ENCODE data around the gene TRIP13. TPM values are rescaled to one million over a fixed set of nuclear protein-coding genes. Genes with fewer than 3 reads are reported as not detected.

Gene TRIP13
- total and polyA plus RNA-seq, 2 donors: 1.6 to 8.7 TPM

DNA sequence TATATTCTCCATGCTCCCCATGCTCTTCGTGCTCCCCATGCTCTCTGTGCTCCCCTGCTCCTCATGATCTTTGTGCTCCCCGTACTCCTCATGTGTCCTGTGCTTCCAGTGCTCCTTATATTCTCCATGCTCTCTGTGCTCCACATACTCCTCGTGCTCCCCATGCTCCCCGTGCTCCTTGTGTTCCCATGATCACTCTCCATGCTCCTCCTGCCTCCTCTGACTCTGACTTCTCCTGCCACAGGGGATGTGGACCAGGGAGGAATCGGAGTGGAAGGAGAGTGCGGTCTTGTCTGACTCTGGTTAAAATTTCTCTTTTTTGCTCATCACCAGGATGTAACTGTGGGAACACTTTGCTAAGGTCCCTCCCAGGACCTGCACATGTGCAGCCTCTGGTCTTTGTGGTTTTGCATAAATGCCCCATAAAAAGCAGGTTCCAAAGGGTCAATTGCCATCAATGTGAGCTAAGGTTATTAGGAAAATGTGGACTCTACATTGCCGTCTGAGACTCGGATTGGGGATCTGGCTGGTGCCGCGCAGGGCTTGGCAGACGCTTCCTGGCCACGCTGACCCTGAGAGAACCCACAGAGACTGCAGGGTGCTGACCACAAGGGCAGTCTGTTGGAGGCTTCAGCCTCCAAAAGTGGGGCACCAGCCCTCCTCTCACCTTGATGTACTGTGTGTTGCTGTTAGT lies 52.5 kb downstream of the TRIP13 start:
- Histone ChIP-seq H3K4me1 (ENCODE audit: insufficient read depth) (no peaks in the 10 kb centered on the region), H3K4me3 (ENCODE audit: low read depth, low read length) (no peak overlapping the region), H3K36me3 (ENCODE audit: insufficient read depth) (no peaks in the 10 kb centered on the region), H3K27ac (ENCODE audit: low read depth) (no peak overlapping the region)
- 73% methylated on average over 12 of the region's 12 CpGs for WGBS
- DNase-seq (ENCODE audit: extremely low spot score): no peak

DNA sequence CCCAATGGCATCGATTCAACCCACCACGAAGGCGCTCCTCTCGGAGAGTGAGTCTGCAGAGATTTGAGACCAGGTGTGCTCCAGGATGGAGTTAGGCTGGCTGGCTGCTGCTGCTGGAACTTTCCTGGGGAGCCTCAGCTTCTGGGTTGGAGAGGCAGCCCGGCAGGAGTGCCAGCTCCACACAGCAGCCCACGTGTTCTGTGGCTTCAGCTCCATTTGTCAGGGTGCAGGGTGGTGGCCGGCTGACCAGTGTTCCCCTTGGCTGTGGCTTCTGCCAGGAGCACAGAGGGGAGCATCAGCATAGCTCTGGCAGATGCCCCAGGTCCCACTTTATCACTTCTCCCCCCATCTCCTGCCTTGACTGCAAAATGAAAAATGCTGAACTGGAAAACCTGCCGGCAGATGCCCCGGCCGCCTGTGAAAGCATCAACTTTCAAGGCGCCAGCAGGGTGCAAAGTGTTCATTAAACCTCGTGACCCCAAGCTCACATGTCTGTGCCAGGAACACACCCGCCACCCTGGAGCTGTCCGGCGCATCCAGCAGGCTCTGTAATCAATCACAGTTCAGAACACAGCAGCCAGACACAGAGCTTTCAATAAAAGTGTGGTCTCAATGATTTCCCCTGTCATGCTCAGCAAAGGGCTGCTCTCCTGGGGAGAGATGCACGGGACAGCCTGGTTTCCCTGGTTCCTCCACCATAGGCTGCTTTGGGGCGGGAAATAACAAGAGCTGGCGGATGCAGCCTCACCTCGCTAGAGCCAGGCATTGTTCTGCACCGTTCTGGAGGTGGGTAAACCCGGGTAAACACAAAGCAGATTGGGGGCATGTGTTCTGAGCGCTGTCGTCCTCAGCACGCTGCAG lies 53.2 kb downstream of the TRIP13 start:
- H3K4me1 ChIP-seq (ENCODE audit: insufficient read depth): no peaks in the 10 kb centered on the region
- WGBS: 30% methylated on average over 24 of the region's 24 CpGs
- no peak overlapping the region for H3K4me3 ChIP-seq (ENCODE audit: low read depth, low read length)
- H3K36me3 ChIP-seq (ENCODE audit: insufficient read depth): no peaks in the 10 kb centered on the region
- DNase-seq (ENCODE audit: extremely low spot score): no peak
- no peak overlapping the region for H3K27ac ChIP-seq (ENCODE audit: low read depth)

DNA sequence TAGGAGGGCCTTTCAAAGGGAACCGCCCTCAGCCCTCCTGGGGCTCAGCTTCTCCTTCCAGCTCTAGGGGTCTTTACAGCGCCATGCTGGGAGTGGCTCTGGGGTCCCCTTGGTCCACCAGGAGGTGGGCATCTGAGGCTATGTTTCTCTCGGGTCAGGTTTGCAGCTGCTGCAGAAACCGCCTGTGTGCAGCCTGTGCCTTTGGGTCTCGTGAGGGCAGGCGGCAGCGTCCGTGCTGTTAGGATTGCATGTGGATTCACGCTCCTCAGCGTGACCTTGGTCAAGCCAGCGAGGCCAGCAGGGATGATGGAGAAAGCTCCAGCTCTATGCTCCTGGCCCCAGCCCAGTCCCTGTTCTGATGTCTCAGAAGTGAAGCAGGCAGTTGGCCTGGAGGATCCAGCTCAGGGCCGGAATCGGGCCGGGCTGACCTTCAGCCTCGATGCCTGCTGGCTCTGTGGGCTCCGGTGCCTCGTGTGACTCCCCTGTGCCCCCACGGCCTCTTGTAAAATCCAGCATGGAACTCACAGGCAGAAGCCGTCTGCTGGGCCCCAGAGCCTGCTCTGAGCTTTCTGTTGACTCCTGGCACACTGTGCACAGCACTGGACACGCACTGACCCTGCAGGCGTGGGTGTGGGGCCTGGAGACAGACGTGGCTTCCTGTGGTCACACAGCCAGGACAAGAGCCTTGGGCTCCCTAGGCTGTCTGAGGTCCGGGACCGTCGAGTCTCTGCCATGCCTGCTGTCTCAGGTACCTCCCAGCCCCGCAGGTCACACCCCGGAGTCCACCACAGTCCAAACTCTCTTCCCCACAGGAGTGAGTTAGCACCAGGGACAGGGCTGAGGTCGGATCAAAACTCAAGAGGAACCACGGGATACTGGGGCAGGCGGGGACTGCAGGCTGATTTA lies 54.3 kb downstream of the TRIP13 start:
- no peaks in the 10 kb centered on the region for H3K36me3 ChIP-seq (ENCODE audit: insufficient read depth)
- H3K4me3 ChIP-seq (ENCODE audit: low read depth, low read length): no peak overlapping the region
- no peak overlapping the region for H3K27ac ChIP-seq (ENCODE audit: low read depth)
- DNase-seq (ENCODE audit: extremely low spot score): no peak
- 72% methylated on average over 30 of the region's 30 CpGs for WGBS
- no peaks in the 10 kb centered on the region for H3K4me1 ChIP-seq (ENCODE audit: insufficient read depth)

DNA sequence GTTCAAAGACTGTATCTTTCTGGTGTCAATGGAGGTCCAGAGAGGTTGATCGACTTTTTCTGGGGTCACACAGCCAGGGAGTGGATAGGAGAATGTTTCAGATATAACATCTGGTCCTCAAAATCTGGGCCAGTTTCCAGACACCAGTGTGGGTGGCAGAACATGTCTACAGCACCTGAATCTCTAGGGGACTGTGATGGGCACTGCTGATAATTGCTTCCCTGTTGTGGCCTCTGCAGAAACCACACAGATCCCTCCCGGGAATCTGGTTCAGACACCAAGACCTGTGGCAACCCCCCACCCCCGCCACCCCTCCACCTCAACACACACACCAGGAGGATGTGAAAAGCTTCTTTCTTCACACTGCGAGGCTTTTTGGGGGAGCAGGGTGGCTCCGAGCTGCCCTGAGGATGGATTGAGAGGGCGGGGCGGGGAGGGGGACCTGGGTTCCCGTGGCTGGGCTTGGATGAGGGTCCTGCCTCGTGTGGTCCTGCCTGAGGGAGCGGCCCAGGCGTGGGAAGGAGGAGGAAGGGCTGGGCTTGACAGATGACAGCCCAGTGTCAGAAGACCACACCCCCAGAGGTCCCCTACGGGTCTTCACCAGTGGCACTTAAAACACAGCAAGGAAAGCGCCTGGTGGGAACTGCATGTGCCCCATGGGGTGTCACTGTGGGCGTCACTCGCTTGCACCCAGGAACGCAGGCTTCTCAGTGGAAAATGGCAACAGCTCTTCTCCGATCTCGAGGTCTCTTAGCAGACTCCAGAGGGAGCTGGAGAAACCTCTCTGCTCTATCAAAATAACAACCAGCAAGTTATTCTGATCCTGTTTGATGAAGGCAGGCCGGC lies 55.2 kb downstream of the TRIP13 start:
- DNase-seq (ENCODE audit: extremely low spot score): no peak
- Histone ChIP-seq H3K4me3 (ENCODE audit: low read depth, low read length) (no peak overlapping the region), H3K27ac (ENCODE audit: low read depth) (no peak overlapping the region), H3K36me3 (ENCODE audit: insufficient read depth) (no peaks in the 10 kb centered on the region), H3K4me1 (ENCODE audit: insufficient read depth) (no peaks in the 10 kb centered on the region)
- WGBS: 75% methylated on average over 19 of the region's 19 CpGs

DNA sequence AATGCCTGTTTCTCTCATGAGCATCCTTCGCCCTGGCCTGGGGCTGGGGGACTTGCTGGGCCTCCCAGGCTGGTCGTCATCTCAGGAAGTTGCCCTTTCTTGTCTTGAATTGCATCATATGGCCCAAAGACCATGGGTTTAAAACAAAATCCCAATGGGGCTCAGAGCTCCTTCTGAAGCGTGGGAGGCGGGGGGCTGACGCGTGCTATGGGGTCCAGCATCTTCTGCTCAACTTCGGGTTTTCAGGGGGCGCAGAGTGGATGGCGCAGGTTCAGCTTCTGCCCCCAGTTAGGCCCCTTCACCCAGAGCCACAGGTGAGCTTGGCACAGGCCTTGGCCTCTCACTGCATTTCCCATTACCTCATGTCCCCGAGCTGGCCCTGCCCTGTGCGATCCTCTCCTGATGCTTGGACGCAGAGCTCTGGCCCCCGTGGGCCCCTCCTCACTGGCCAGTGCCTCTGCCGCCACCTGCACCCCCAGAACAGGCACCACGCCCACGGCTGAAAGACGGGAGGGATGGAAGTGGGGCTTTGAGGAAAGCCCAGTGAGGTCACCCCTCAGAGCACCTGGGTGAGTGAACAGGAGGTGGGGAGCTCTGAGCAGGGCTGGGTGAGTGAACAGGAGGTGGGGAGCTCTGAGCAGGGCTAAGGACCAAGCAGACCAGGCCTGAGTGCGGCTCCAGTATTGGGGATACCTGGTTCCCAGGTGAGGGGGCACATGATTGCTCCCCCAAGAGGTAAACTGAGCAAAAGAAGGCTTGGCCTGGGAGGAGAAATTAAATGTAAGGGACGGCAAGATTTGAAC lies 56.0 kb downstream of the TRIP13 start:
- no peak overlapping the region for H3K4me3 ChIP-seq (ENCODE audit: low read depth, low read length)
- H3K4me1 ChIP-seq (ENCODE audit: insufficient read depth): no peaks in the 10 kb centered on the region
- H3K36me3 ChIP-seq (ENCODE audit: insufficient read depth): no peaks in the 10 kb centered on the region
- no peak for DNase-seq (ENCODE audit: extremely low spot score)
- H3K27ac ChIP-seq (ENCODE audit: low read depth): no peak overlapping the region
- WGBS: 91% methylated on average over 19 of the region's 19 CpGs

DNA sequence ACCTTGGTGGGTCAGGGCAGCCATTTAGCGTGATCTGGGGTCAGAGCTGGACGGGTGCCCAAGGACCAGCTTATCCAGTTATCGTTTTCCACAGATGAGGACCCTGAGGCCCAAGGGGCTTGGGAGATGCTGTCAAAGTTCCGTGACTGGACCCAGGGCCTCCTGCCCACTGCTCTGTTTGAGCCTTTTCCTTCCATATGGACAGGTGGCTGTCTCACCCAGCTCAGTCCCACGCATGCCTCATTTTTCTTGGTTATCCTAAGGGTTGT lies 56.5 kb downstream of the TRIP13 start:
- no peak overlapping the region for H3K4me3 ChIP-seq (ENCODE audit: low read depth, low read length)
- H3K36me3 ChIP-seq (ENCODE audit: insufficient read depth): no peaks in the 10 kb centered on the region
- WGBS: 90% methylated on average over 5 of the region's 5 CpGs
- no peak overlapping the region for H3K27ac ChIP-seq (ENCODE audit: low read depth)
- H3K4me1 ChIP-seq (ENCODE audit: insufficient read depth): no peaks in the 10 kb centered on the region
- no peak for DNase-seq (ENCODE audit: extremely low spot score)

DNA sequence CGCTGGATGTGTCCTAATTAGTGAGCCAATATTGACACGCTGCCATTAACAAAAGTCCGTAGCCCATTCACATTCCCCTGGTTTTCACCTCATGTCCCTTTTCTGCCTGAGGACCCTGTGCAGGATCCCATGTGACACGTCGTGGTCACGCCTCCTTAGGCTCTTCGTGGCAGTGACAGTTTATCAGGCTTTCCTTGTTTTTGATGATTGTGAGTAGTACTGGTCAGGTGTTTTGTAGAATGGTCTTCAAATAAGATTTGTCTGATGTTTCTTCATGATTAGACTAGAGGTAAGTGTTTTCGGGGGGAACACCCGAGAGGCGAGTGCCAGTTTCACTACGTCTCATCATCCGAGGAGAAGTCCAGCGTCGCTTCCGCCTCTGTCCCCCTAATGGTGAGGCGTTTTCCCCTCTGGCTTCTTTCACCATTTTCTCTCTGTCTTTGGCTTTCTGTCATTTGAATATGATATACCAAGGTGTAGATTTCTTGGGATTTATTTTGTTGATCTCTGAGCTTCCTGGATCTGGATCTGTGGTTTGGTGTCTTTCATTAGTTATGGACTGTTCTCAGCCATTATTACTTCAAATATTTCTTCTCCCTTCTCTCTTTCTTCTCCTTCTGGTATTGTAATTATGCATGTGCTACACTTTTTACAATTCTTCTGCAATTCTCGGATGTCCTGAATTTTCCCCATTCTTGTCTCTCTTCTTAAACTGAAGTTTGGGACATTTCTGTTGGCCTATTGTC lies 57.3 kb downstream of the TRIP13 start:
- Histone ChIP-seq H3K4me1 (ENCODE audit: insufficient read depth) (no peaks in the 10 kb centered on the region), H3K27ac (ENCODE audit: low read depth) (no peak overlapping the region), H3K36me3 (ENCODE audit: insufficient read depth) (no peaks in the 10 kb centered on the region), H3K4me3 (ENCODE audit: low read depth, low read length) (no peak overlapping the region)
- no peak for DNase-seq (ENCODE audit: extremely low spot score)
- 93% methylated on average over 17 of the region's 17 CpGs for WGBS

DNA sequence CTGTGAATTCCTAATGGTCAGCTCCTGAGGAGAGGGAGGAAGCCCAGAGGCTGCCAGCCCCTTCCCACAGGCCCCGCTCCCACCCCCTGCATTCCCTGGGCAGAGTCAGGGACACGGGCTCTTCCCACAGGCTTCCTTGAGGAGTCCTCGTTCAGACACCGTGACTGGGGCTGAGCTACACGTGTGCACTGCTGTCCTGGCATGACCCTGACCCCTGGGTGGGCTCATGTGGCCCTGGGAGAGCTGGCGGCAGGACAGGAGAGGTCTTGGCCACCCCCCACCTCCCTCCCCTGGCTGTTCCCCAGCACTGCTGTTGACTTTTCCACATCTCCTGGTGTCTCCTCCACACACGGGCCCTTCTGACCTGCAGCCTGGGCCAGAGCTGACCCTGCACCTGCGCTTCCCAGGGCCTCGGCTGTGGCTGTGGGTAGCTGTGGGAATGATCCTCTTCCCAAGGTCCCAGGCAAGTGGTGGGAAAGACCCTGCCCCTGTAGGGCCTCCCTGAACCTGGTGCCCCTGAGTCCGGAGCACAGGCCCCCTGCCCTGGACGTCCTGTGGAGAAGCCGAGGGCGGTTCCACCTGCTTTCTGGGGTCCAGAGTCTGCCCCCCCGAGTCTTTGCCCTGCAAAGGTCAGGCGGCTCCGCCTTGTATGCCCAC lies 59.4 kb downstream of the TRIP13 start:
- no peaks in the 10 kb centered on the region for H3K36me3 ChIP-seq (ENCODE audit: insufficient read depth)
- DNase-seq (ENCODE audit: extremely low spot score): no peak
- no peaks in the 10 kb centered on the region for H3K4me1 ChIP-seq (ENCODE audit: insufficient read depth)
- no peak overlapping the region for H3K27ac ChIP-seq (ENCODE audit: low read depth)
- H3K4me3 ChIP-seq (ENCODE audit: low read depth, low read length): no peak overlapping the region
- 96% methylated on average over 16 of the region's 16 CpGs for WGBS

DNA sequence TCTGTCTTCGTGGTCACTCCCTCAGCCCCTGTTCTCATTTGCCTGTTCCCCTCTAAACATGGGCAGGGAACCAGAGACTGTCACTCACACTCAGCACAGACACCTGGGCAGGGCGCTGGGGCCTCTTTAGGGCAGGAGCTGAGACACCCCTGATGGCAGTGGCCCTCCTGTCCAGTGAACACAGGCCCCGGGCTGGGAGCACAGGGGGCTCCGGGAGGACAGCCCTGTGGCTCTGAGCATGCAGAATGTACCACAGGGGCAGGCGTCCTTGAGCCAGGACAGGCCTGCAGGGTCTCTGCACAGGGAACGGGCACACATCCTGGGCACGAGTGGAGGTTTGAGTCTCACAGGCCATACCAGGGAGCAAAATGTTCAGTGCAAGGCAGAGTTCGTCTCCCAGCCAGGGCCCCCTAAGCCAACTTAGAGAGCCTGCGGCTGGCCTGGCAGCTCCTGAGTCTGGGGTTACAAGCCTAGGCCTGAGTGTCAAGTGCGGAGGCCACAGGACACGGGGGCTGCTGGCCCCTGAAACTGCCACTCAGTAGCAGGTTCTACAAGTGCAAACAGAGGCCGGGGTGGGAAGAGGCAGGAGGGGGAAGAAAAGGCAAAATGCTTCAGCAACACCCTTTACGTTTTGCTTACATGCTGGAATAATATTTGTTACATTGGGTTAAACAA lies 60.0 kb downstream of the TRIP13 start:
- Histone ChIP-seq H3K4me3 (ENCODE audit: low read depth, low read length) (no peak overlapping the region), H3K27ac (ENCODE audit: low read depth) (no peak overlapping the region), H3K4me1 (ENCODE audit: insufficient read depth) (no peaks in the 10 kb centered on the region), H3K36me3 (ENCODE audit: insufficient read depth) (no peaks in the 10 kb centered on the region)
- DNase-seq (ENCODE audit: extremely low spot score): no peak
- 91% methylated on average over 13 of the region's 13 CpGs for WGBS

DNA sequence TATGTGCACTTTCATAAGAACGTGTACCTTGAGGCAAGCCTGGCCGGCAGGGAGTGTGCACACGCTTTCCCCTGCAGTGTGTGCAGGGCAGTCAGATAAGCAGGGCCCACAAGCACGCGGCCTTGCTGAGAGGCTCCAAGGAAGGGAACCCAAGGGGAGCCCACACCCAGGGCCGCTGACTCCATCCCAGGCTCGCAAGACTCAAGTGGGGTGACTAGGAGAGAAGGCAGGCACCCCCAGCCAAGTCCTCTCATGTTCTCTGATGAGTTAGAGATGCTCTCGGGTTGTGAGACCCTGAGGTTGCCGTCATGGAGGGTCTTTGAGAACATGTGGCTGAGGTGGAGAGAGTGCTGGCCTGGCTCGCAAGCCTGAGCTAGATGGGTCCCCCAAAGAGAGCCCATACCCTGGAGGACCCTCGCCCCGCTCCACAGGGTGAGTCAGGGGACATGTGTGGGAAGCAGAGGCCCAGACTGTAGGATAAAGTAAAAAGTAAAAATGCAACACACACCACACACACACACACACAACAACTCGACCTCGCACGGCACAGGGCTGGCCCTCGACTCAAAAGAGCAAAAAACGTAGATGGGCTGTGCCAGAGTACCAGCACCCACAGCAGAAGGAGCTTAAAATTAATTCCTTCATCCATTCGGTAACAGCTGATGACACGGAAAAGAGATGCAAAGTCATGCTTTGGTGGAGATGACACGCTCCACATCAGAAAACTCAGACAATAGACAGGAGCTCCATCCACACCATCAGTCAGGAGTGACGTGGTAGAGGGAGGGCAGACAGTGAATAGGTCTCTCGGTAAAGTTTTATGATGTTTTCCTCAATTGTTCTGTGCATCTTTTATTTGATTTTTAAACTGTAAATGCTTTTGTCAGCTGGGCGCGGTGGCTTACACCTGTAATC lies 61.1 kb downstream of the TRIP13 start:
- Histone ChIP-seq H3K27ac (ENCODE audit: low read depth) (no peak overlapping the region), H3K36me3 (ENCODE audit: insufficient read depth) (no peaks in the 10 kb centered on the region), H3K4me3 (ENCODE audit: low read depth, low read length) (no peak overlapping the region), H3K4me1 (ENCODE audit: insufficient read depth) (no peaks in the 10 kb centered on the region)
- 89% methylated on average over 24 of the region's 24 CpGs for WGBS
- DNase-seq (ENCODE audit: extremely low spot score): no peak

Data from urinary bladder (tissue), 4 donors.